SK-N-SH (cell line): ENCODE data around the gene TM6SF1. TPM values are rescaled to one million over a fixed set of nuclear protein-coding genes. Genes with fewer than 3 reads are reported as not detected.

Experiments used
- CTCF ChIA-PET: fragments of 300-600, 350-600 bp; formaldehyde crosslinking; extraction: SDS; loops from one replicate; lab custom pipeline; 2021; lab: Yijun Ruan, JAX
- POLR2A ChIA-PET: fragments of 350-600 bp; sonication (Branson Sonifier 250); formaldehyde crosslinking; extraction: SDS; loops from one replicate; lab custom pipeline; 2020; ENCODE audit warnings: antibody characterized with exemption, inconsistent platforms; lab: Yijun Ruan, JAX
- DNase-seq: peaks from one replicate; pipeline ENCODE4 v3.0.0; 2012
- H2AFZ ChIP-seq: fragments of 200-600 bp; sonication (generic); 2 replicates; pipeline ENCODE4 v1.8.1; 2016; ENCODE audit warnings: antibody characterized with exemption, mild to moderate bottlenecking, low read depth
- H3F3A ChIP-seq: fragments of 200-600 bp; sonication (generic); replicated peaks from 2 replicates; pipeline ENCODE3; 2016; ENCODE audit warnings: antibody characterized with exemption, mild to moderate bottlenecking; ENCODE audit not compliant: insufficient read depth
- H3K27ac ChIP-seq, 2 experiments: fragments of 200-500 bp in 1 of 2; fragments of 200-600 bp in 1 of 2; sonication (Bioruptor generic) in 1 of 2; sonication (generic), shearing (Covaris generic) in 1 of 2; 2 replicates each; pipeline versions ENCODE4 v1.5.1 to v1.6.1; 2014 to 2016; ENCODE audit warnings: low read depth in 2 of 2, inconsistent platforms in 1 of 2, low read length in 1 of 2, mild to moderate bottlenecking in 1 of 2, mixed read lengths in 1 of 2
- H3K27me3 ChIP-seq: fragments of 200-600 bp; sonication (generic), shearing (Covaris generic); 2 replicates; pipeline ENCODE4 v1.6.1; 2016; ENCODE audit warnings: mixed run types; ENCODE audit not compliant: insufficient read depth
- H3K36me3 ChIP-seq, 2 experiments: fragments of 200-500 bp in 1 of 2; fragments of 200-600 bp in 1 of 2; sonication (Bioruptor generic) in 1 of 2; sonication (generic) in 1 of 2; replicated peaks in 1 of 2; 2 replicates each; pipeline versions ENCODE3 to v1.5.1; 2014 to 2016; ENCODE audit warnings: low read length in 1 of 2, mild to moderate bottlenecking in 1 of 2; ENCODE audit not compliant: insufficient read depth in 2 of 2, control insufficient read depth in 1 of 2
- H3K4me1 ChIP-seq, 2 experiments: fragments of 200-500 bp in 1 of 2; fragments of 200-600 bp in 1 of 2; sonication (Bioruptor generic) in 1 of 2; sonication (generic), shearing (Covaris generic) in 1 of 2; 2 replicates each; pipeline versions ENCODE4 v1.5.1 to v1.6.1; 2014 to 2016; ENCODE audit warnings: low read depth in 1 of 2, low read length in 1 of 2, mixed run types in 1 of 2; ENCODE audit not compliant: insufficient read depth in 2 of 2, control insufficient read depth in 1 of 2
- H3K4me2 ChIP-seq: fragments of 200-600 bp; sonication (generic), shearing (Covaris generic); 2 replicates; pipeline ENCODE4 v1.6.1; 2017; ENCODE audit warnings: mixed run types
- H3K4me3 ChIP-seq, 2 experiments: fragments of 200-500 bp in 1 of 2; fragments of 200-600 bp in 1 of 2; sonication (Bioruptor generic) in 1 of 2; sonication (generic), shearing (Covaris generic) in 1 of 2; 2 replicates each; pipeline versions ENCODE4 v1.5.1 to v1.8.1; 2014 to 2016; ENCODE audit warnings: low read depth in 2 of 2, inconsistent platforms in 1 of 2, low read length in 1 of 2, mild to moderate bottlenecking in 1 of 2, mixed read lengths in 1 of 2, moderate library complexity in 1 of 2
- H3K79me2 ChIP-seq: fragments of 200-600 bp; sonication (generic); 2 replicates; pipeline ENCODE4 v1.8.1; 2017; ENCODE audit warnings: mild to moderate bottlenecking; ENCODE audit not compliant: insufficient read depth
- H3K9ac ChIP-seq: fragments of 200-600 bp; sonication (generic); 2 replicates; pipeline ENCODE4 v1.6.1; 2017; ENCODE audit warnings: mixed run types
- H3K9me2 ChIP-seq: fragments of 200-600 bp; sonication (generic); 2 replicates; pipeline ENCODE4 v1.6.1; 2017; ENCODE audit warnings: mixed run types
- H3K9me3 ChIP-seq: fragments of 200-600 bp; sonication (generic); 2 replicates; pipeline ENCODE4 v1.6.1; 2017; ENCODE audit warnings: mixed run types, mild to moderate bottlenecking, moderate library complexity
- H4K20me1 ChIP-seq: fragments of 200-600 bp; sonication (generic); 2 replicates; pipeline ENCODE4 v1.6.1; 2017; ENCODE audit warnings: mild to moderate bottlenecking, mixed run types; ENCODE audit not compliant: insufficient read depth
- EP300 ChIP-seq, 2 experiments: IDR thresholded peaks; 2 replicates each; pipeline versions ENCODE4 v1.4.0 to v1.6.1; 2012; ENCODE audit warnings: borderline replicate concordance in 1 of 2, low read depth in 1 of 2, low read length in 1 of 2
- EZH2phosphoT487 ChIP-seq: fragments of 200-600 bp; sonication (generic); IDR thresholded peaks from 2 replicates; pipeline ENCODE4 v1.6.1; 2017; ENCODE audit warnings: low read depth, mixed run types, mild to moderate bottlenecking, antibody characterized with exemption, moderate library complexity, borderline replicate concordance
- FOXJ3 ChIP-seq: sonication (generic); formaldehyde crosslinking; IDR thresholded peaks from 2 replicates; pipeline ENCODE4 v1.5.1; 2020; ENCODE audit warnings: mild to moderate bottlenecking, missing genetic modification reagents
- GABPA ChIP-seq: IDR thresholded peaks from 2 replicates; pipeline ENCODE4 v1.4.0; 2012; ENCODE audit warnings: low read depth, mild to moderate bottlenecking
- GATA2 ChIP-seq: sonication (generic); formaldehyde crosslinking; IDR thresholded peaks from 2 replicates; pipeline ENCODE4 v1.5.0; 2020; ENCODE audit warnings: mild to moderate bottlenecking, missing genetic modification reagents
- JUND ChIP-seq: IDR thresholded peaks from 2 replicates; pipeline ENCODE4 v1.4.0; 2012
- MAX ChIP-seq: IDR thresholded peaks from 2 replicates; pipeline ENCODE4 v1.4.0; 2012; ENCODE audit warnings: low read depth
- MEF2A ChIP-seq: IDR thresholded peaks from 2 replicates; pipeline ENCODE4 v1.4.0; 2012; ENCODE audit warnings: low read depth, borderline replicate concordance
- NFIC ChIP-seq: IDR thresholded peaks from 2 replicates; pipeline ENCODE4 v1.4.0; 2012; ENCODE audit warnings: borderline replicate concordance
- NRF1 ChIP-seq: IDR thresholded peaks from 2 replicates; pipeline ENCODE4 v1.6.1; 2012; ENCODE audit warnings: low read depth, mild to moderate bottlenecking, low read length
- POLR2AphosphoS5 ChIP-seq: IDR thresholded peaks from 2 replicates; pipeline ENCODE4 v1.6.1; 2012; ENCODE audit warnings: low read depth, low read length
- RCOR1 ChIP-seq: fragments of 150-350 bp; IDR thresholded peaks from 2 replicates; pipeline ENCODE4 v1.6.1; 2017; ENCODE audit warnings: antibody characterized with exemption, low read length
- RXRA ChIP-seq: IDR thresholded peaks from 2 replicates; pipeline ENCODE4 v1.4.0; 2012; ENCODE audit warnings: low read depth, mild to moderate bottlenecking, borderline replicate concordance
- SMC3 ChIP-seq: IDR thresholded peaks from 2 replicates; pipeline ENCODE4 v1.6.1; 2012; ENCODE audit warnings: low read depth, low read length, improper control_type of control experiment
- TCF12 ChIP-seq: IDR thresholded peaks from 2 replicates; pipeline ENCODE4 v1.4.0; 2012
- TEAD4 ChIP-seq: IDR thresholded peaks from 2 replicates; pipeline ENCODE4 v1.4.0; 2012; ENCODE audit warnings: mild to moderate bottlenecking, borderline replicate concordance; ENCODE audit not compliant: insufficient read depth
- WGBS: methylation state at CpG from one replicate; pipeline ENCODE4 v1.1.6; 2017; ENCODE audit warnings: low lambda C conversion rate; 5-methylcytosine and 5-hydroxymethylcytosine counted together
- polyA plus RNA-seq, 3 experiments: library from polyadenylated mRNA; depleted of rRNA; stranded (reverse); fragments of >200 nt; gene quantifications; 2 replicates each; pipeline ENCODE4 v1.2.3, GENCODE V29; 2012
- TF ChIP-seq, protein P1 (sequence below): IDR thresholded peaks from 2 replicates; pipeline ENCODE4; 2012
- TF ChIP-seq, protein P2 (sequence below): fragments of 150-350 bp; IDR thresholded peaks from 2 replicates; pipeline ENCODE4 v1.6.1; 2016; ENCODE audit warnings: mild to moderate bottlenecking, low read depth, low read length
- TF ChIP-seq, protein P3 (sequence below): IDR thresholded peaks from 2 replicates; pipeline ENCODE4 v1.4.0; 2012; ENCODE audit warnings: low read depth, borderline replicate concordance
- TF ChIP-seq, protein P4 (sequence below): IDR thresholded peaks from 2 replicates; pipeline ENCODE4 v1.6.1; 2012; ENCODE audit warnings: mild to moderate bottlenecking, low read depth, low read length, moderate library complexity

The TM6SF1 gene
- polyA plus RNA-seq, 1 of the 3 experiments (the other 2 are of a cell fraction): 0.12 TPM

DNA sequence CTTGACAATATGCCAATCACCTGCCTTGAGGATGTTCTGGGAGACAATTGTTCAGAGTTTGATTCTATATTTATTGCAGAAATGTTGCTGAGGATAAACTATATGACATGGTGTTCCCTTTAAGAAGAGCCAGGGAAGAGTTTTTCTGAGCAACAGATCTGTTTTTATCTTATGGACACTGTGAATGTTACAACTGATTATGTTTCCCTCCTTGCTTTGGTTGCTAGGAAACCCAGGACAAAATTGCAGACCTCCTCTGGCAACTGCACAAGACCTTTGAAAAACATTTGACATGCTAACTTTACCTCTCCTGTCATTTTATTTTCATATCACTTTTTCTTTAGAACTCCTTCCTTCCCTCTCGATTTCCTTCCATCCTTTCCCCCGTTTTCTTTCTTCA lies 8.2 kb upstream of the TM6SF1 start:
- Histone ChIP-seq H3K9me3 (no peaks in the 10 kb centered on the region; the same call in 1 of the 2 replicates), H4K20me1 (no peaks in the 10 kb centered on the region), H3K27me3 (peaks cover 13% of the 10 kb centered on the region; the same call in 1 of the 2 replicates), H3K4me1 (no peaks in the 10 kb centered on the region), H3K27ac (no peak overlapping the region), H3K36me3 (no peaks in the 10 kb centered on the region), H2AFZ (no peak overlapping the region), H3K9me2 (no peaks in the 10 kb centered on the region), H3K9ac (no peak overlapping the region), H3K79me2 (no peaks in the 10 kb centered on the region), H3K4me2 (no peak overlapping the region), H3F3A (no peaks in the 10 kb centered on the region), H3K4me3 (no peak overlapping the region)
- TF ChIP-seq TCF12: no peak
- no peak for TF ChIP-seq RCOR1
- no peak for TF ChIP-seq GATA2 (CRISPR knock-in tag)
- TF ChIP-seq MAX: no peak
- TF ChIP-seq RXRA: no peak
- TF ChIP-seq FOXJ3 (CRISPR knock-in tag): no peak
- no peak for TF ChIP-seq EZH2phosphoT487
- TF ChIP-seq TEAD4: no peak
- no peak for TF ChIP-seq NFIC
- no peak for TF ChIP-seq GABPA
- TF ChIP-seq, protein P1, sequence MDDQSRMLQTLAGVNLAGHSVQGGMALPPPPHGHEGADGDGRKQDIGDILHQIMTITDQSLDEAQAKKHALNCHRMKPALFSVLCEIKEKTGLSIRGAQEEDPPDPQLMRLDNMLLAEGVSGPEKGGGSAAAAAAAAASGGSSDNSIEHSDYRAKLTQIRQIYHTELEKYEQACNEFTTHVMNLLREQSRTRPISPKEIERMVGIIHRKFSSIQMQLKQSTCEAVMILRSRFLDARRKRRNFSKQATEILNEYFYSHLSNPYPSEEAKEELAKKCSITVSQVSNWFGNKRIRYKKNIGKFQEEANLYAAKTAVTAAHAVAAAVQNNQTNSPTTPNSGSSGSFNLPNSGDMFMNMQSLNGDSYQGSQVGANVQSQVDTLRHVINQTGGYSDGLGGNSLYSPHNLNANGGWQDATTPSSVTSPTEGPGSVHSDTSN: no peak
- TF ChIP-seq, protein P2, sequence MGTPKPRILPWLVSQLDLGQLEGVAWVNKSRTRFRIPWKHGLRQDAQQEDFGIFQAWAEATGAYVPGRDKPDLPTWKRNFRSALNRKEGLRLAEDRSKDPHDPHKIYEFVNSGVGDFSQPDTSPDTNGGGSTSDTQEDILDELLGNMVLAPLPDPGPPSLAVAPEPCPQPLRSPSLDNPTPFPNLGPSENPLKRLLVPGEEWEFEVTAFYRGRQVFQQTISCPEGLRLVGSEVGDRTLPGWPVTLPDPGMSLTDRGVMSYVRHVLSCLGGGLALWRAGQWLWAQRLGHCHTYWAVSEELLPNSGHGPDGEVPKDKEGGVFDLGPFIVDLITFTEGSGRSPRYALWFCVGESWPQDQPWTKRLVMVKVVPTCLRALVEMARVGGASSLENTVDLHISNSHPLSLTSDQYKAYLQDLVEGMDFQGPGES: no peak
- TF ChIP-seq JUND: no peak
- no peak for TF ChIP-seq NRF1
- ChIA-PET CTCF (interaction anchor here (1.3 kb wide), 1 partner anchor 65 kb away, joined by 3 read pairs; no protein-coding TSS in a partner anchor), POLR2A (no interaction called here)
- WGBS: 0% methylated on average over 2 of the region's 2 CpGs
- no peak for DNase-seq

DNA sequence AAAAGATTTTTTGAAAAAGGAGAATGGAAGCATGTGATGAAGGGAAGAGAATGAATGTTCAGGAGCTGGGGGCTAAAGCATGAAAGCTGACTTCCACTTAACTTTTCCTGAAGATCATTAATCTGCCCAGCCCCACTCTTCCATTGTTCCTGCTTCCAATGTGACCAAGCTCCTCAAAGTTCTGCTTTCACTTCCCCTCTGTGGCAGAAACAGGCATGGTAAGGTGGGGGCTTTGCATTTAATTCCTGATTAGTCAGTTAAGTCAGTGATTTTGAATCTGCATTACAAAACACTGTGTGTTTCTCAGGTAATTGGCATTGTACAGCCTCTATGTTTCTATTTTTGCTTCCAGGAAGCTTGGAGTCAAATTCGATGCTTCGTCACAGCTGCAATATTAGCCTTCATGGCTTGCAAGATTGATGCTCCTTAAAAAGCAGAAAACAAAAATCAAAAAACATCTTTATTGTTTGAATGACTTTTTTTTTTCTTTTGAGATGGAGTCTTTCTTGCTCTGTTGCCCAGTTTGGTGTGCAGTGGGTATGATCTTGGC lies 7.3 kb upstream of the TM6SF1 start:
- no peak overlapping the region for H2AFZ ChIP-seq
- ChIA-PET CTCF (interaction anchor here (1.3 kb wide), 1 partner anchor 64 kb away, joined by 3 read pairs; no protein-coding TSS in a partner anchor), POLR2A (no interaction called here)
- no peaks in the 10 kb centered on the region for H3K79me2 ChIP-seq
- H3F3A ChIP-seq: no peaks in the 10 kb centered on the region
- no peaks in the 10 kb centered on the region for H3K4me1 ChIP-seq
- H3K4me3 ChIP-seq: no peak overlapping the region
- H3K9ac ChIP-seq: no peak overlapping the region
- H3K9me3 ChIP-seq: no peaks in the 10 kb centered on the region; the same call in 1 of the 2 replicates
- 75% methylated on average over 2 of the region's 2 CpGs for WGBS
- no peaks in the 10 kb centered on the region for H3K9me2 ChIP-seq
- H4K20me1 ChIP-seq: no peaks in the 10 kb centered on the region
- H3K36me3 ChIP-seq: no peaks in the 10 kb centered on the region
- H3K27me3 ChIP-seq: peaks cover 13% of the 10 kb centered on the region; the same call in 1 of the 2 replicates
- no peak overlapping the region for H3K4me2 ChIP-seq
- TF ChIP-seq, protein P3, sequence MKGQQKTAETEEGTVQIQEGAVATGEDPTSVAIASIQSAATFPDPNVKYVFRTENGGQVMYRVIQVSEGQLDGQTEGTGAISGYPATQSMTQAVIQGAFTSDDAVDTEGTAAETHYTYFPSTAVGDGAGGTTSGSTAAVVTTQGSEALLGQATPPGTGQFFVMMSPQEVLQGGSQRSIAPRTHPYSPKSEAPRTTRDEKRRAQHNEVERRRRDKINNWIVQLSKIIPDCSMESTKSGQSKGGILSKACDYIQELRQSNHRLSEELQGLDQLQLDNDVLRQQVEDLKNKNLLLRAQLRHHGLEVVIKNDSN: no peak
- TF ChIP-seq NRF1 (no peak), SMC3 (no peak), JUND (no peak), MEF2A (no peak), EP300 (IDR thresholded peaks at IDR 0.05; ENCODE audit: borderline replicate concordance in 1 of 2, low read depth in 1 of 2, low read length in 1 of 2) (no peak), GATA2 (CRISPR knock-in tag) (no peak), POLR2AphosphoS5 (no peak)
- TF ChIP-seq, protein P4, sequence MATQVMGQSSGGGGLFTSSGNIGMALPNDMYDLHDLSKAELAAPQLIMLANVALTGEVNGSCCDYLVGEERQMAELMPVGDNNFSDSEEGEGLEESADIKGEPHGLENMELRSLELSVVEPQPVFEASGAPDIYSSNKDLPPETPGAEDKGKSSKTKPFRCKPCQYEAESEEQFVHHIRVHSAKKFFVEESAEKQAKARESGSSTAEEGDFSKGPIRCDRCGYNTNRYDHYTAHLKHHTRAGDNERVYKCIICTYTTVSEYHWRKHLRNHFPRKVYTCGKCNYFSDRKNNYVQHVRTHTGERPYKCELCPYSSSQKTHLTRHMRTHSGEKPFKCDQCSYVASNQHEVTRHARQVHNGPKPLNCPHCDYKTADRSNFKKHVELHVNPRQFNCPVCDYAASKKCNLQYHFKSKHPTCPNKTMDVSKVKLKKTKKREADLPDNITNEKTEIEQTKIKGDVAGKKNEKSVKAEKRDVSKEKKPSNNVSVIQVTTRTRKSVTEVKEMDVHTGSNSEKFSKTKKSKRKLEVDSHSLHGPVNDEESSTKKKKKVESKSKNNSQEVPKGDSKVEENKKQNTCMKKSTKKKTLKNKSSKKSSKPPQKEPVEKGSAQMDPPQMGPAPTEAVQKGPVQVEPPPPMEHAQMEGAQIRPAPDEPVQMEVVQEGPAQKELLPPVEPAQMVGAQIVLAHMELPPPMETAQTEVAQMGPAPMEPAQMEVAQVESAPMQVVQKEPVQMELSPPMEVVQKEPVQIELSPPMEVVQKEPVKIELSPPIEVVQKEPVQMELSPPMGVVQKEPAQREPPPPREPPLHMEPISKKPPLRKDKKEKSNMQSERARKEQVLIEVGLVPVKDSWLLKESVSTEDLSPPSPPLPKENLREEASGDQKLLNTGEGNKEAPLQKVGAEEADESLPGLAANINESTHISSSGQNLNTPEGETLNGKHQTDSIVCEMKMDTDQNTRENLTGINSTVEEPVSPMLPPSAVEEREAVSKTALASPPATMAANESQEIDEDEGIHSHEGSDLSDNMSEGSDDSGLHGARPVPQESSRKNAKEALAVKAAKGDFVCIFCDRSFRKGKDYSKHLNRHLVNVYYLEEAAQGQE: no peak
- DNase-seq: no peak
- H3K27ac ChIP-seq: no peak overlapping the region
